HL-60/S4 treated with retinoic acid at 250 ng/mL for 4 days and 3 days (cell line): ENCODE measurements around the gene SIRT7.
"Not testable (repeated sequence)": the region's sequence is repeated elsewhere in the genome, so short reads cannot be mapped to it uniquely, and the experiment has no call there.

Experiments
- in situ Hi-C: fragments of 300-500 bp; cut with MboI; formaldehyde crosslinking; loops from 2 replicates; pipeline ENCODE4 v1.7.0; 2022; ENCODE audit warnings: low sequenced_read_pairs

The SIRT7 gene

GRCh38 chr17:81921996-81922565, 4.1 kb upstream of the SIRT7 start:
- in situ Hi-C loops: no loop called here

- in situ Hi-C loops: no loop called here
Observed at GRCh38 chr17:81921537-81921862, 3.5 kb upstream of the SIRT7 start.

- in situ Hi-C loops: no loop called here
Observed at GRCh38 chr17:81920612-81921536, 2.9 kb upstream of the SIRT7 start.

GRCh38 chr17:81918832-81919545, 1.0 kb upstream of the SIRT7 start:
- in situ Hi-C loops: no loop called here

GRCh38 chr17:81918333-81918669, 325 bp upstream of the SIRT7 start:
- in situ Hi-C loops: not testable (repeated sequence)

GRCh38 chr17:81916234-81917001, 1.6 kb downstream of the SIRT7 start:
- in situ Hi-C loops: no loop called here

- in situ Hi-C loops: no loop called here
Observed at GRCh38 chr17:81915331-81915730, 2.6 kb downstream of the SIRT7 start.

GRCh38 chr17:81914103-81914850, 3.7 kb downstream of the SIRT7 start:
- in situ Hi-C loops: no loop called here

- in situ Hi-C loops: no loop called here
Observed at GRCh38 chr17:81913394-81914102, 4.4 kb downstream of the SIRT7 start.

GRCh38 chr17:81912441-81913309, 5.3 kb downstream of the SIRT7 start:
- in situ Hi-C loops: no loop called here

- in situ Hi-C loops: no loop called here
Observed at GRCh38 chr17:81911969-81912368, 6.0 kb downstream of the SIRT7 start.

GRCh38 chr17:81911277-81911961, 6.6 kb downstream of the SIRT7 start, which contains the start of gene PCYT2:
Gene PCYT2 (minus strand): TSS chr17:81911399. CDS start chr17:81911355, 44 bp downstream.
- in situ Hi-C loops: no loop called here

- in situ Hi-C loops: no loop called here
Observed at GRCh38 chr17:81910840-81911276, 7.1 kb downstream of the SIRT7 start.

- in situ Hi-C loops: no loop called here
Observed at GRCh38 chr17:81909966-81910839, 7.8 kb downstream of the SIRT7 start.

- in situ Hi-C loops: no loop called here
Observed at GRCh38 chr17:81909231-81909630, 8.7 kb downstream of the SIRT7 start.

- in situ Hi-C loops: no loop called here
Observed at GRCh38 chr17:81908793-81909192, 9.2 kb downstream of the SIRT7 start.
